ENCODE results near the gene HMCN1. TPM values are rescaled to one million over a fixed set of nuclear protein-coding genes. Genes with fewer than 3 reads are reported as not detected.

HMCN1 gene
- 1 to 10 TPM; 4.7 to 7.5 (median 5.7) TPM for total RNA-seq
- long read RNA-seq = 0 reads

- peak within 1 kb of the TSS; percentile 32 to 53 (median 38) for H3K4me3 ChIP-seq
- peak in 3 of 4 donors; percentile 38 to 41 (median 39) for TF ChIP-seq CTCF (IDR thresholded peaks at IDR 0.05)
- TF ChIP-seq POLR2A (IDR thresholded peaks at IDR 0.05) = peak; percentile 54
- peak; percentile 69 to 77 (median 76) for DNase-seq
- peaks cover 0 to 5% (median 3%) of the 10 kb centered on the region in 4 donors for H3K4me1 ChIP-seq
- no peaks in the 10 kb centered on the region for H3K36me3 ChIP-seq
- WGBS (ENCODE audit: insufficient coverage, low coverage, low lambda C conversion rate, missing lambda C conversion rate) = under 1% methylated on average over 25 of the region's 47 CpGs
- no peaks in the 10 kb centered on the region for H3K9me3 ChIP-seq
- ATAC-seq = peak; percentile 92 to 95 (median 94)
- peak within 1 kb of the TSS; percentile 2 to 57 (median 9) for H3K27ac ChIP-seq
- intact Hi-C loops (cut with DNase I) = no loop called here
- H3K27me3 ChIP-seq = no peaks in the 10 kb centered on the region
Measured at GRCh38 chr1:185733818-185734735, at the start of gene HMCN1. TSS of gene HMCN1 (plus strand) at chr1:185734391. CDS start at chr1:185734780, 389 bp downstream.

GRCh38 chr1:185686821-185687778 is 47.1 kb upstream of the HMCN1 start:
- intact Hi-C loops (cut with DNase I) = loop anchor here in 1 of 2 donors (10.0 kb wide), 1 partner anchor 372 kb away; the partner anchor contains the start of gene IVNS1ABP
- no peaks in the 10 kb centered on the region for H3K4me1 ChIP-seq
- DNase-seq (no peak), ATAC-seq (no peak)
- no peaks in the 10 kb centered on the region for H3K9me3 ChIP-seq
- H3K4me3 ChIP-seq = no peak overlapping the region
- TF ChIP-seq POLR2A (IDR thresholded peaks at IDR 0.05) (no peak), CTCF (IDR thresholded peaks at IDR 0.05) (no peak)
- no peak overlapping the region for H3K27ac ChIP-seq
- H3K36me3 ChIP-seq = no peaks in the 10 kb centered on the region
- H3K27me3 ChIP-seq = no peaks in the 10 kb centered on the region

GRCh38 chr1:185690527-185690926 is 43.7 kb upstream of the HMCN1 start:
- peaks cover 0 to 5% (median 0%) of the 10 kb centered on the region in 4 donors for H3K4me1 ChIP-seq
- DNase-seq (no peak), ATAC-seq (no peak)
- TF ChIP-seq CTCF (IDR thresholded peaks at IDR 0.05) = no peak
- TF ChIP-seq POLR2A (IDR thresholded peaks at IDR 0.05) = no peak
- WGBS (ENCODE audit: insufficient coverage, low coverage, low lambda C conversion rate, missing lambda C conversion rate) = 63% methylated on average over 2 of the region's 2 CpGs
- no peaks in the 10 kb centered on the region for H3K9me3 ChIP-seq
- H3K4me3 ChIP-seq = no peak overlapping the region
- H3K36me3 ChIP-seq = no peaks in the 10 kb centered on the region
- H3K27ac ChIP-seq = no peak overlapping the region
- intact Hi-C loops (cut with DNase I) = no loop called here
- H3K27me3 ChIP-seq = no peaks in the 10 kb centered on the region

GRCh38 chr1:185693654-185694053 is 40.5 kb upstream of the HMCN1 start:
- no peaks in the 10 kb centered on the region for H3K9me3 ChIP-seq
- peak in 1 of 4 donors; percentile 11 for ATAC-seq
- DNase-seq = no peak
- intact Hi-C loops (cut with DNase I) = no loop called here
- no peaks in the 10 kb centered on the region for H3K27me3 ChIP-seq
- peak overlapping the region in 2 of 3 donors; percentile 25 to 42 for H3K27ac ChIP-seq
- TF ChIP-seq CTCF (IDR thresholded peaks at IDR 0.05) = no peak
- peaks cover 0 to 5% (median 0%) of the 10 kb centered on the region in 4 donors for H3K4me1 ChIP-seq
- H3K4me3 ChIP-seq = peak overlapping the region; percentile 7 to 39 (median 24)
- no peaks in the 10 kb centered on the region for H3K36me3 ChIP-seq
- WGBS (ENCODE audit: insufficient coverage, low coverage, low lambda C conversion rate, missing lambda C conversion rate) = 19% methylated on average over 6 of the region's 6 CpGs

All from right lobe of liver (tissue), 6 donors.